ENCODE measurements around the gene CD2.

CD2 gene

GRCh38 chr1:116763116-116763786 lies 9.0 kb downstream of the CD2 start:
- no peak overlapping the region for H3K4me3 ChIP-seq (ENCODE audit: low read depth, low read length)
- no peak for DNase-seq (ENCODE audit: low read depth)
- TF ChIP-seq CTCF (IDR thresholded peaks at IDR 0.05; ENCODE audit: low read depth, low read length) (no peak), MAX (IDR thresholded peaks at IDR 0.05; ENCODE audit: low read depth, low read length) (no peak), MYC (IDR thresholded peaks at IDR 0.05; ENCODE audit: low read depth, low read length) (no peak), POLR2A (IDR thresholded peaks at IDR 0.05; ENCODE audit: extremely low read depth, insufficient read length) (no peak)

- no peak overlapping the region for H3K4me3 ChIP-seq (ENCODE audit: low read depth, low read length)
- DNase-seq (ENCODE audit: low read depth): peak; percentile 52
- TF ChIP-seq POLR2A (IDR thresholded peaks at IDR 0.05; ENCODE audit: extremely low read depth, insufficient read length) (no peak), CTCF (IDR thresholded peaks at IDR 0.05; ENCODE audit: low read depth, low read length) (peak; percentile 64)
These were observed 9.7 kb downstream of the CD2 start for GRCh38 chr1:116763787-116764465.

GRCh38 chr1:116764466-116764898 lies 10.3 kb downstream of the CD2 start:
- no peak for DNase-seq (ENCODE audit: low read depth)
- no peak overlapping the region for H3K4me3 ChIP-seq (ENCODE audit: low read depth, low read length)
- TF ChIP-seq POLR2A (IDR thresholded peaks at IDR 0.05; ENCODE audit: extremely low read depth, insufficient read length) (no peak), MYC (IDR thresholded peaks at IDR 0.05; ENCODE audit: low read depth, low read length) (no peak), MAX (IDR thresholded peaks at IDR 0.05; ENCODE audit: low read depth, low read length) (no peak), CTCF (IDR thresholded peaks at IDR 0.05; ENCODE audit: low read depth, low read length) (no peak)

- no peak for DNase-seq (ENCODE audit: low read depth)
- H3K4me3 ChIP-seq (ENCODE audit: low read depth, low read length): no peak overlapping the region
- no peak for TF ChIP-seq MAX (IDR thresholded peaks at IDR 0.05; ENCODE audit: low read depth, low read length)
- no peak for TF ChIP-seq MYC (IDR thresholded peaks at IDR 0.05; ENCODE audit: low read depth, low read length)
- no peak for TF ChIP-seq CTCF (IDR thresholded peaks at IDR 0.05; ENCODE audit: low read depth, low read length)
- no peak for TF ChIP-seq POLR2A (IDR thresholded peaks at IDR 0.05; ENCODE audit: extremely low read depth, insufficient read length)
These were observed 11.0 kb downstream of the CD2 start for GRCh38 chr1:116764906-116765862.

- no peak for DNase-seq (ENCODE audit: low read depth)
- H3K4me3 ChIP-seq (ENCODE audit: low read depth, low read length): no peak overlapping the region
- no peak for TF ChIP-seq MAX (IDR thresholded peaks at IDR 0.05; ENCODE audit: low read depth, low read length)
- no peak for TF ChIP-seq CTCF (IDR thresholded peaks at IDR 0.05; ENCODE audit: low read depth, low read length)
- TF ChIP-seq MYC (IDR thresholded peaks at IDR 0.05; ENCODE audit: low read depth, low read length): no peak
- TF ChIP-seq POLR2A (IDR thresholded peaks at IDR 0.05; ENCODE audit: extremely low read depth, insufficient read length): no peak
These were observed 11.7 kb downstream of the CD2 start for GRCh38 chr1:116765962-116766361.

Measured in NB4 (cell line).